Measurements from ENCODE around the gene DCP1B. TPM values are rescaled to one million over a fixed set of nuclear protein-coding genes. Genes with fewer than 3 reads are reported as not detected.
A peak's percentile ranks its signal among the peaks of the same experiment; 100 is the strongest.
"Not testable (repeated sequence)": the region's sequence is repeated elsewhere in the genome, so short reads cannot be mapped to it uniquely, and the experiment has no call there.

The DCP1B gene
- total RNA-seq, 6 experiments from 2014 or later, result 4.1 to 7.6 (median 6.0) TPM

DNA sequence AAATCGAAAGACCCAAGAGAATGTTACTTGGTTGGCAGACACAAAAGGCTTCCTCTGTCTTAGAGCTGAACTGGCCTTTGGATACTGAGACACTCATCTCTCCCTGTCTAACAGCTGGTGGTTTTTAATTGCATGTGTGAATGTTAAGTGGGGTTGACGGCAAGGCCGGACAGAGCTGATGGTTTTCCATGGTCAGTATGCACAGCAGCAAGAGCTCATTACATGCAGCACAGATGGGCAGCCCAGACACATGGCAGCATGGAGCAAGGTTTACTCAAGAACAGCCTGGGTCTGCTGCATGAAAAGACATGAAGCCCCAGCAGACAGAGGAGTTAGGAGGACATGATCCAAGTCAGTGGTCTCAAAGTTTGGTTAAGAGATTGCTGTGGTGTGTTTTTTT lies 58.0 kb downstream of the DCP1B start:
- H3K27me3 ChIP-seq, result no peaks in the 10 kb centered on the region
- H3K4me1 ChIP-seq, result no peaks in the 10 kb centered on the region
- no peak for TF ChIP-seq POLR2A (IDR thresholded peaks at IDR 0.05)
- TF ChIP-seq, protein P1, sequence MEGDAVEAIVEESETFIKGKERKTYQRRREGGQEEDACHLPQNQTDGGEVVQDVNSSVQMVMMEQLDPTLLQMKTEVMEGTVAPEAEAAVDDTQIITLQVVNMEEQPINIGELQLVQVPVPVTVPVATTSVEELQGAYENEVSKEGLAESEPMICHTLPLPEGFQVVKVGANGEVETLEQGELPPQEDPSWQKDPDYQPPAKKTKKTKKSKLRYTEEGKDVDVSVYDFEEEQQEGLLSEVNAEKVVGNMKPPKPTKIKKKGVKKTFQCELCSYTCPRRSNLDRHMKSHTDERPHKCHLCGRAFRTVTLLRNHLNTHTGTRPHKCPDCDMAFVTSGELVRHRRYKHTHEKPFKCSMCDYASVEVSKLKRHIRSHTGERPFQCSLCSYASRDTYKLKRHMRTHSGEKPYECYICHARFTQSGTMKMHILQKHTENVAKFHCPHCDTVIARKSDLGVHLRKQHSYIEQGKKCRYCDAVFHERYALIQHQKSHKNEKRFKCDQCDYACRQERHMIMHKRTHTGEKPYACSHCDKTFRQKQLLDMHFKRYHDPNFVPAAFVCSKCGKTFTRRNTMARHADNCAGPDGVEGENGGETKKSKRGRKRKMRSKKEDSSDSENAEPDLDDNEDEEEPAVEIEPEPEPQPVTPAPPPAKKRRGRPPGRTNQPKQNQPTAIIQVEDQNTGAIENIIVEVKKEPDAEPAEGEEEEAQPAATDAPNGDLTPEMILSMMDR (IDR thresholded peaks at IDR 0.05), result no peak
- H3K4me3 ChIP-seq, result no peak overlapping the region
- DNase-seq (no peak), ATAC-seq (no peak)
- intact Hi-C loops (cut with DNase I), result no loop called here
- H3K27ac ChIP-seq, result no peak overlapping the region
- no peaks in the 10 kb centered on the region for H3K9me3 ChIP-seq
- H3K36me3 ChIP-seq, result peaks cover 0 to 45% (median 19%) of the 10 kb centered on the region in 4 donors
- WGBS (ENCODE audit: insufficient coverage, low coverage, low lambda C conversion rate, missing lambda C conversion rate), result 97% methylated on average over 3 of the region's 3 CpGs

DNA sequence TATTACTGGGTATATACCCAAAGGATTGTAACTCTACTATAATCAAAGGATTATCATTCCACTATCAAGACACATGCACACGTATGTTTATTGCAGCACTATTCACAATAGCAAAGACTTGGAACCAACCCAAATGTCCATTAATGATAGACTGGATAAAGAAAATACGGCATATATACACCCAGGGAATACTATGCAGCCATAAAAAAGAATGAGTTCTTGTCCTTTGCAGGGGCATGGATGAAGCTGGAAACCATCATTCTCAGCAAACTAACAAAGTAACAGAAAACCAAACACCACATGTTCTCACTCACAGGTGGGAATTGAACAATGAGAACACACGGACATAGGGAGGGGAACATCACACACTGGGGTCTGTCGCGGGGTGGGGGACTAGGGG lies 58.8 kb downstream of the DCP1B start:
- H3K9me3 ChIP-seq; H3K4me1 ChIP-seq; intact Hi-C loops (cut with DNase I); ATAC-seq; H3K27ac ChIP-seq; H3K27me3 ChIP-seq; DNase-seq; H3K4me3 ChIP-seq: not testable (repeated sequence)
- peaks cover 0 to 48% (median 23%) of the 10 kb centered on the region in 4 donors for H3K36me3 ChIP-seq
- 94% methylated on average over 5 of the region's 5 CpGs for WGBS (ENCODE audit: insufficient coverage, low coverage, low lambda C conversion rate, missing lambda C conversion rate)

DNA sequence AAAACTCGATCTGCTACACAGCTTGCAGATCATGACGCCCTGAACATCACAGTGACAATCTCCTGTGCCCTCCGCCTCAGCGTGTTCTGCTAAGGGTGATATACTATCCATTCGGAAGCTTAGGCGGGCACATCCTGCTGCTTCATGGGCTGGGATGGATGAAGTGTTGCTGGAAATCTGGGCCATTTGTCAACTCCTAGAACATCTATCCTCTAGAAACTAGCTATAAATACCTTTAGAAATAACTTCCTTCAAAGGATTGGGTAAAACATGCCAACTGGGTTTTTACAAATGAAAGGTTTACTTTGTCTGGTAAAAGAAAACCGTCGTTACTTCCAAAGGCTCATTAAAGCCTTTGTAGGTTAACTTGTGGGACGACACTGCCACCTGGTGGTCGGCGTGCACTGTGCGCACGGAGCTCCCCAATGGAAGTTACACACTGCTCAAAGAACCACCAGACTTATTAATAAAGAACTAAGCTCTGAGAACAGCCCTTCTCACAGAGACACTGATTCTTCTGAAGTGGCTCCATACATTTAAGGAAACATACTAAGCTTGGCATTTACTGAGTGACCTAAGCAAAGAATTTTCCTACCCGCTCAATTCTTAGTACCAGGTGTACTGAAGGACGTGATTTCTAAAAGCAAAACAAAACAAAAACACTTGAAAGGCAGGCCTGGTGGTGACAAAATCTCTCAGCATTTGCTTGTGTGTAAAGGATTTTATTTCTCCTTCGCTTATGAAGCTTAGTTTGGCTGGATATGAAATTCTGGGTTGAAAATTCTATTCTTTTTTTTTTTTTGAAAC lies 64.3 kb downstream of the DCP1B start:
- ATAC-seq (peak; percentile 80 to 93 (median 85)), DNase-seq (peak; percentile 84 to 87 (median 84))
- Histone ChIP-seq H3K4me3 (no peak overlapping the region), H3K9me3 (no peaks in the 10 kb centered on the region), H3K27me3 (no peaks in the 10 kb centered on the region), H3K4me1 (peaks cover 0 to 10% (median 4%) of the 10 kb centered on the region in 4 donors), H3K27ac (no peak overlapping the region), H3K36me3 (peaks cover 0 to 12% (median 7%) of the 10 kb centered on the region in 4 donors)
- TF ChIP-seq, protein P1 (IDR thresholded peaks at IDR 0.05), result peak; percentile 93 to 99 (median 97)
- TF ChIP-seq POLR2A (IDR thresholded peaks at IDR 0.05), result no peak
- intact Hi-C loops (cut with DNase I), result loop anchor here (5.0 to 10.0 kb wide), 2 partner anchors 143 to 295 kb away; no protein-coding TSS in a partner anchor
- 48% methylated on average over 12 of the region's 16 CpGs for WGBS (ENCODE audit: insufficient coverage, low coverage, low lambda C conversion rate, missing lambda C conversion rate)

DNA sequence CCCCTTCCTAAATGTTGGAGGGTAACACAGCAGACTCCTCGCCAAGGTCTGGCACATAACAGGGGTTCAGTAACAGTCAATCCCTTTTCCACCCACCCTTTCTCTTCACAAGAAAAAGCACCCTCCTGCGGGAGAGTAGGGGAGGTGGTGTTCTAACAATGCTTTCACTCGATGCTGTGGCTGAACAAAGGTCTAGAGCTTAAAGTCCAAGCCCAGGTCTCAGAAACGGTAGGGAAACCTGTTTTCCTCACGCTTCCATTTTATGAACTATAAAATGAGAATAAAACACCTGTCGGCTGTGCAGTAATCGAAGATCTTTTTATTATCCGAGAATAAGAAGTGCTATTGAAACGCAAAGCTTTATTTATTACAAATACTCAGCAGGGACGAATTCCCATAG lies 64.9 kb downstream of the DCP1B start:
- intact Hi-C loops (cut with DNase I), result loop anchor here (5.0 to 10.0 kb wide), 2 partner anchors 142 to 295 kb away; no protein-coding TSS in a partner anchor
- Histone ChIP-seq H3K36me3 (peaks cover 0 to 12% (median 7%) of the 10 kb centered on the region in 4 donors), H3K27me3 (no peaks in the 10 kb centered on the region), H3K4me1 (peaks cover 0 to 10% (median 4%) of the 10 kb centered on the region in 4 donors), H3K27ac (no peak overlapping the region), H3K4me3 (no peak overlapping the region), H3K9me3 (no peaks in the 10 kb centered on the region)
- ATAC-seq (no peak), DNase-seq (no peak)
- TF ChIP-seq, protein P1 (IDR thresholded peaks at IDR 0.05), result no peak
- no peak for TF ChIP-seq POLR2A (IDR thresholded peaks at IDR 0.05)
- 60% methylated on average over 8 of the region's 10 CpGs for WGBS (ENCODE audit: insufficient coverage, low coverage, low lambda C conversion rate, missing lambda C conversion rate)

All from right lobe of liver (tissue), 6 donors.